ENCODE data around the gene FBXW5. TPM values are rescaled to one million over a fixed set of nuclear protein-coding genes. Genes with fewer than 3 reads are reported as not detected.
A peak's percentile ranks its signal among the peaks of the same experiment; 100 is the strongest.

FBXW5 gene
- total RNA-seq, 1 experiment from 2014 or later: 72.6 TPM

- H3K4me3 ChIP-seq (ENCODE audit: low read depth in 2 of 2, low read length in 2 of 2): no peak overlapping the region
- in situ Hi-C loops (cut with HindIII; ENCODE audit: low pct_unique_long_range_greater_than_20kb, low sequenced_read_pairs) (no loop called here), intact Hi-C loops (cut with micrococcal nuclease; ENCODE audit: unreplicated experiment) (no loop called here)
- ChIA-PET POLR2A (no interaction called here), CTCF (no interaction called here)
- no peaks in the 10 kb centered on the region for H3K27me3 ChIP-seq (ENCODE audit: control insufficient read depth, insufficient read depth, low read length)
- ATAC-seq (no peak), DNase-seq (ENCODE audit: low read depth, low spot score) (no peak)
- no TSS peak for BruUV-seq (replicated peaks)
- no peak for TF ChIP-seq POLR2AphosphoS5 (IDR thresholded peaks at IDR 0.05; ENCODE audit: low read depth, low read length)
- no peak for TF ChIP-seq CTCF (IDR thresholded peaks at IDR 0.05)
- no peak for TF ChIP-seq REST (IDR thresholded peaks at IDR 0.05; ENCODE audit: insufficient read depth in 1 of 2, low read depth in 2 of 2, low read length in 1 of 2)
- no peak for TF ChIP-seq SIN3A (IDR thresholded peaks at IDR 0.05; ENCODE audit: borderline replicate concordance, insufficient read depth, low read depth, low read length)
- no peak for TF ChIP-seq TCF7L2 (IDR thresholded peaks at IDR 0.05; ENCODE audit: low read depth, low read length)
- no peaks in the 10 kb centered on the region for H3K9me3 ChIP-seq (ENCODE audit: control insufficient read depth, insufficient read depth, low read depth, low read length)
- 0 out of 2 replicates have a peak, but pooled peaks cover 2% of the 10 kb centered on the region for H3K36me3 ChIP-seq (ENCODE audit: control insufficient read depth, insufficient read depth, low read length)
- peaks cover 25% of the 10 kb centered on the region for H3K4me1 ChIP-seq (ENCODE audit: control insufficient read depth, insufficient read depth, low read length)
- peak overlapping the region; percentile 23; the same call in 1 of the 2 replicates for H3K27ac ChIP-seq (ENCODE audit: low read length)
Observed at GRCh38 chr9:136896027-136896426, 48.5 kb downstream of the FBXW5 start.

GRCh38 chr9:136890661-136891060 is 53.9 kb downstream of the FBXW5 start:
- no peak overlapping the region for H3K4me3 ChIP-seq (ENCODE audit: low read depth in 2 of 2, low read length in 2 of 2)
- ChIA-PET CTCF (no interaction called here), POLR2A (no interaction called here)
- no peaks in the 10 kb centered on the region; the same call in 1 of the 2 replicates for H3K36me3 ChIP-seq (ENCODE audit: control insufficient read depth, insufficient read depth, low read length)
- H3K27me3 ChIP-seq (ENCODE audit: control insufficient read depth, insufficient read depth, low read length): no peaks in the 10 kb centered on the region
- peak overlapping the region; percentile 34; the same call in 1 of the 2 replicates for H3K27ac ChIP-seq (ENCODE audit: low read length)
- in situ Hi-C loops (cut with HindIII; ENCODE audit: low pct_unique_long_range_greater_than_20kb, low sequenced_read_pairs): no loop called here
- H3K9me3 ChIP-seq (ENCODE audit: control insufficient read depth, insufficient read depth, low read depth, low read length): no peaks in the 10 kb centered on the region
- no peaks in the 10 kb centered on the region; the same call in 1 of the 2 replicates for H3K4me1 ChIP-seq (ENCODE audit: control insufficient read depth, insufficient read depth, low read length)
- no peak for TF ChIP-seq REST (IDR thresholded peaks at IDR 0.05; ENCODE audit: insufficient read depth in 1 of 2, low read depth in 2 of 2, low read length in 1 of 2)
- TF ChIP-seq CTCF (IDR thresholded peaks at IDR 0.05): no peak
- TF ChIP-seq POLR2AphosphoS5 (IDR thresholded peaks at IDR 0.05; ENCODE audit: low read depth, low read length): no peak
- no peak for TF ChIP-seq SIN3A (IDR thresholded peaks at IDR 0.05; ENCODE audit: borderline replicate concordance, insufficient read depth, low read depth, low read length)
- TF ChIP-seq TCF7L2 (IDR thresholded peaks at IDR 0.05; ENCODE audit: low read depth, low read length): no peak
- DNase-seq (ENCODE audit: low read depth, low spot score) (no peak), ATAC-seq (no peak)
- intact Hi-C loops (cut with micrococcal nuclease; ENCODE audit: unreplicated experiment): no loop called here
- no TSS peak for BruUV-seq (replicated peaks)
